Activated CD4-positive, alpha-beta T cell treated with anti-CD3 and anti-CD28 coated beads, Interleukin-2, Interleukin-4, amounts not matched to agents 100 ng/mL and 50 ng/mL, durations not matched to agents 16 hours and 8 hours (primary cell): ENCODE data around the gene CHD3.
A peak's percentile ranks its signal among the peaks of the same experiment; 100 is the strongest.

ENCODE experiments used
- DNase-seq: peaks from one replicate; pipeline ENCODE4 v3.0.0-alpha.2; 2020; ENCODE audit warnings: low spot score

The CHD3 gene

GRCh38 chr17:7864995-7865650 is 23.5 kb upstream of the CHD3 start:
- no peak for DNase-seq

GRCh38 chr17:7867881-7868329 is 20.7 kb upstream of the CHD3 start:
- no peak for DNase-seq

GRCh38 chr17:7873051-7873450 is 15.5 kb upstream of the CHD3 start:
- no peak for DNase-seq

GRCh38 chr17:7875804-7876370 is 12.7 kb upstream of the CHD3 start:
- DNase-seq: no peak

- no peak for DNase-seq
These were observed 10.4 kb upstream of the CHD3 start for GRCh38 chr17:7878234-7878633.

GRCh38 chr17:7880076-7880868 is 8.3 kb upstream of the CHD3 start:
- no peak for DNase-seq

- DNase-seq: no peak
These were observed 7.1 kb upstream of the CHD3 start for GRCh38 chr17:7881276-7882054.

GRCh38 chr17:7882068-7882467 is 6.5 kb upstream of the CHD3 start:
- no peak for DNase-seq

GRCh38 chr17:7882629-7883028 is 6.0 kb upstream of the CHD3 start:
- no peak for DNase-seq

GRCh38 chr17:7883781-7884386 is 4.7 kb upstream of the CHD3 start:
- DNase-seq: no peak

GRCh38 chr17:7884581-7885366 is 3.8 kb upstream of the CHD3 start:
- peak; percentile 18 for DNase-seq

- DNase-seq: peak; percentile 42
These were observed 3.0 kb upstream of the CHD3 start for GRCh38 chr17:7885367-7886226.

GRCh38 chr17:7886227-7887037 is 2.2 kb upstream of the CHD3 start:
- peak; percentile 54 for DNase-seq

GRCh38 chr17:7887038-7887481 is 1.5 kb upstream of the CHD3 start:
- no peak for DNase-seq

- peak; percentile 92 for DNase-seq
These were observed 956 bp upstream of the CHD3 start for GRCh38 chr17:7887482-7888183.

GRCh38 chr17:7889166-7889955 is 772 bp downstream of the CHD3 start:
- no peak for DNase-seq

GRCh38 chr17:7893187-7893880 is 4.7 kb downstream of the CHD3 start:
- DNase-seq: no peak
